Measurements from ENCODE around the gene FAF1.
A peak's percentile ranks its signal among the peaks of the same experiment; 100 is the strongest.
"Not testable (repeated sequence)": the region's sequence is repeated elsewhere in the genome, so short reads cannot be mapped to it uniquely, and the experiment has no call there.

The FAF1 gene

DNA sequence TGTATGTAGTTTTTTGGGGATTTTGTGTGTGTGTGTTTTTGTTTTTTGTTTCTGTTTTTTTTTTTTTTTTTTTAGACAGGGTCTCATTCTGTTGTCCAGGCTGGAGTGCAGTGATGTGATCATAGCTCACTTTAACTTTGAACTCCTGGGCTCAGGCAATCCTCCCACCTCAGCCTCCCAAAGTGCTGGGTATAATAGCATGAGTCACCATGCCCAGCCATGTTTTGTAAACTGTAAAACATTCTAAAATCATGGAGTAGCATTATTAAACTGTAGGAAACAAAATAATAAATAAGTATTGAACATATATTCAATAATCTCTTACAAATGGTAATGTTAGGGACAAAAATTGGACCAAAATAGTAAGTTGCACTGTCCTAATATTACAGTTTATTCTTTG lies 124.0 kb downstream of the FAF1 start:
- no peak for DNase-seq

DNA sequence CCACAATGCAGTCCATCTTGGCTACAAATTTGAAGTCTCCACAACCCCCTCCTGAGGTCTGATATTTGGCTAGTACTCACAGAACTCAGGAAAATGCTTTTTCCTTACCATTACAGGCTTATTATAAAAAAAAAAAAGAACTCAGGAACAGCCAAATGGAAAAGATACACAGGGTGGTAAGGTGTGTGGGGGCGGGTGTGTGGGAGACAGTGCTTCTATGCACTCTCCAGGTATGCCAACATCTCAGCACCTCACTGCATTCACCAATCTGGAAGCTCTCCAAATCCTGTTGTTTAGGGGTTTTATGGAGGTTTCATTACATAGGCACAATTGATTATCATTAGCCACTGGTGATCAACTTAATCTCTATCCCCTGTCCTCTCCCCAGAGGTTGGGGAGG lies 126.9 kb downstream of the FAF1 start:
- no peak for DNase-seq

DNA sequence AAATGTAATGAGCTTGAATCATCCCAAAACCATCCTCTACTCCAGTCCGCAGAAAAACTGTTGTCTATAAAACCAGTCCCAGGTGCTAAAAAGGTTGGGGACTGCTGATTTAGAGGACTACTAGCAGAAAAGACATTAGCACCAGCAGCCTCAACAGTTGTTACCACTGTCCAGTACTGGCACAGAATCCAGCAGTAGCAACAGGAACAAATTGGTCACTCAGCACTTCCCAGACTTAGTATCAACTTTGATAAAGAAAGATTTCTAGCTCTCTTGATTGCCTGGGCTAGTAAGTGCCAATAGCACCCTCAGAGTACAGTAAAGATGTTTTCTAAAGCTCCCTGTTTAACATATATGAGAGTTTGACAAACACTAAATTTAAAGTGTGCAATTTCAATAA lies 127.9 kb downstream of the FAF1 start:
- DNase-seq, result no peak

DNA sequence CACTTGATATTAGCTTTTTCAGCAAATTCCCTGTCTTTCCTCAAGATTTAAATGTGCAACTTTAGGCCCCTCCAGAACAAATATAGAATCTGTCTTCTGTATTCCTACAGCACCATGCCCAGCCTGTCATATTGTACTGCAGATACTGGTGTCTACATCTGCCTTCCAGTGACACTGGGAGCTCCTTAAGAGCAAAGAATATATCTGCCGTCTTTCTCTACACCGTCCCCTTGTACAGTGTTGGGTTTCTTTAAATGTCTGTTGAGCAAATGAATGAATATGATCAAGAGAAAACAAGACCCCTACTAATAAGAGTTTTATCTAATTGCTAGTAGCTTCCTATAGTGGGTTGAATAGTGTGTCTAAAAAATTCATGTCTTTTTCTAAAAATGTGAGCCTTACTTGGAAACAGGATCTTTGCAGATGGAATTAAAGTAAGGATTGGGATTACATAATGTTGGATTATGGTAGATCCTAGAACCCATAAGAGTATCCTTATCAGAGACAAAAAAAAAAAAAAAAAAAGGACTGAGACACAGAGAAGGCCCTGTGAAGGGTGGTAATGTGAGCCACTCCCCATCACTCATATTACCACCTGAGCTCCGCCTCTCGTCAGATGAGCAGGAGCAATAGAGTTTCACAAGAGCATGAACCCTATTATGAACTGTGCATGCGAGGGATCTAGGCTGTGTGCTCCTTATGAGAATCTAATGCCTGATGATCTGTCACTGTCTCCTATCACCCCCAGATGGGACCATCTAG lies 128.6 kb downstream of the FAF1 start:
- no peak for DNase-seq

DNA sequence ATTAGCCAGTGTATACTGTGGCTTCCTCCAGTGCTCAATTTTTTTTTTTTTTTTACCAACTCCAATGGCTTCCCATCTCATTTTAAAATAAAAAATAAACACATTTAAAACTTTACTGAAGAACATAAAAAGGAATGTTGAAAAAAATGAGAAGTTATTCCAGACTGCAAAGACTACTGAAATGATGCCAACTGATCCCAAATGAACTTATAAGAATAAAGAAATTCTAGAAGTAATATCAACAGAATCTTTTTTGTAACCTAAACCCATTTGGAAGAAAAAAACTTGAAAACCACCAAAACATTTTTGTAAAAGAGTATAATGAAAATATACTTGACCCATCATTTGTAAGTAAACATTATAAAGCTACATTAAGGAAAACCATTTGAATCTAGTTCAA lies 129.4 kb downstream of the FAF1 start:
- no peak for DNase-seq

DNA sequence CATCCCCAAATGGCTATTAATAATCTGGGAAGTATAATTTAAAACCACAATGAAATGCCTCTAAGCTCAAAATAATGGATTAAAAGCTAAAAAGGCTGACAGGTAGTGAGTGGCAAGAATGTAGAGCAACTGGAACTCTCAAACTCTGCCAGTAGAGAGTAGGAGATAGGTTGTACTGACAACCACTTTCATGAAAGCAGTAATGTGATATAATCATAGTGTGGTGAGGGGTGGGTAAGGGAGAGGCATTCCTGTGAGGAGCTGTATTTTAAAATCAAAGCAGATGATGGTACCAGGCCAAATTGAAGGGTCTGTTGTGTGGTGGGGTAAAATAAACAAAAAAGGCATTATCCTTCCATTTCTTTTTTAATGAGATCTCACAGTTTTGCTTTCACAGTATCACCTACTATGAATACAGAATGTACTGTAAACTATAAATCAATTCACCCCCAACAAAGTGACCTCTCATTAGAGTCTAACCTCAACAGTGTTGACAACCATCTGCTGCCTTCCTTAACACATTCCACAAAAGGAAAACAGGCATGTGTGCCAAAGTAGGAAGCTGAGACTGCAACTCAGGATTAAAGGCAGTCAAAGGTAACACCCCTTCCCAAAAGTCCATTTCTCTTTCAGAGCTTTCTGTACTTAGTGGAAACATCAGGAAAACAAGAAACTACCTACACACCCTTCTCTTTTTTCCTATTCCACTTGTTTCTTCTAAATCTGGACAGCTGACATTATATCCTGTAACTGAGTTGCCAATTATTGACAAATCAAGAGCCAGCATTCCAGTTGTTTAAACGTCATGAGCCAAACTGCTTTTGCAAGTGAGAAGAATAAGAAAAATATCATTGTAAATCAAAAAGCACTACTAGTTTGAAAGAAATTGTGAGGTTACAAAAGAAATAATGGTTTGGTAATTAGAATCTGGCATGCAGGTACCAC lies 130.8 kb downstream of the FAF1 start:
- DNase-seq, result no peak

DNA sequence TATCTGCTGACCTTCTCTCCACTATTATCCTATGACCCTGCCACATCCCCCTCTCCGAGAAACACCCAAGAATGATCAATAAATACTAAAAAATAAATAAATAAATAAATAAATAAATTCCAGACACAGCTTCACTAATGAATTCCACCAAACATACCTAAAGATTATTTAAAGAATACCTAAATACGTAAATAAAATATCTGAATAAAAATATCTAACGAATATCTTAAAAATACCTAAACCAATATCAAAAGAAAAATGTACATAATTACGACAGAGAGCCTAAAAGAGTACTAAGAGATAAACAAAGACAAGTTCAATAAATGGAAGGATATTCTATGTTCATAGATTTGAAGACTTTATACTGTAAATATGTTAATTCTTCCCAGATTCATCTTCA lies 132.5 kb downstream of the FAF1 start:
- DNase-seq, result no peak

DNA sequence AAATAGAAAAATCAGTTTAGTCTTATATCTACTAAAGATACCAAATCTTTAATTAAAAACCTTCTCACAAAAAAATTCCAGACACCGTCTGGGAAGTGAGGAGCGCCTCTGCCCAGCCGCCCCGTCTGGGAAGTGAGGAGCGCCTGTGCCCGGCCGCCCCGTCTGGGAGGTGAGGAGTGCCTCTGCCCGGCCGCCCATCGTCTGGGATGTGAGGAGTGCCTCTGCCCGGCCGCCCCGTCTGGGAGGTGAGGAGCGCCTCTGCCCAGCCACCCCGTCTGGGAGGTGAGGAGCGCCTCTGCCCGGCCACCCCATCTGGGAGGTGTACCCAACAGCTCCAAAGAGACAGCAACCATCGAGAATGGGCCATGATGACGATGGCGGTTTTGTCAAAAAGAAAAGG lies 133.3 kb downstream of the FAF1 start:
- DNase-seq, result not testable (repeated sequence)

DNA sequence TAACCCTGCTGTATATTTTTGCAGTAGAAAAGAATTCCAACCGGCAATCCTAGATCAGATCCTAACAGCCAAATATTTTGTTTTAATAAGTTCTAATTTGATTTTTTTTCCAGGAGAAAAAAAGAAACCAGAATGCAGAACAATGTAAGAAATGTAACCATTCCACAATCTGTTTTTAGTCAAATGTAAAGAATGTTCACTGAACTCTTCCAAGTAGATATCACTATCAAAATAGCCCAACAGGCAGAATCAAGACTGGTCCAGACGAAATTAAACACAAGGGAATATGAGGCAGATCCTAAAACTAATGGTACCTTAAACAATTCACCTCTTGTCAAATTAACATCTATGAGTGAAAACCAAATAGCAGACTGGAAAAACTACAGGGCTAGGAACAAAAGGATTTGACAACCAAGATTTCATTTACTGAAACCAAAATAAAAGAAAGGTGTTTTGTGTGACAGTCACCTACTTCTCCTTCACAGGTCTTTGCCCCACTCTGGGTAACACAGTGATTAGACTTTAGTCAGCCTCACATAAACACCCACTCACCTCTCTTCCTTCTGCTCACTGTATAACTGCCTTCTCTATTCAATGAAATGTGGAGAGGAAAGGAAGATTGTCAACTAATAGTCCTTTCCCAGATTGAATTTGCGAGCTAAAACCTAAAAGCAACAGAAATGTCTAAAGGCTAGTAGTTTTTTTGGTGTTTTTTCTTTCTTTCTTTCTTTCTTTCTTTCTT lies 137.9 kb downstream of the FAF1 start:
- no peak for DNase-seq

DNA sequence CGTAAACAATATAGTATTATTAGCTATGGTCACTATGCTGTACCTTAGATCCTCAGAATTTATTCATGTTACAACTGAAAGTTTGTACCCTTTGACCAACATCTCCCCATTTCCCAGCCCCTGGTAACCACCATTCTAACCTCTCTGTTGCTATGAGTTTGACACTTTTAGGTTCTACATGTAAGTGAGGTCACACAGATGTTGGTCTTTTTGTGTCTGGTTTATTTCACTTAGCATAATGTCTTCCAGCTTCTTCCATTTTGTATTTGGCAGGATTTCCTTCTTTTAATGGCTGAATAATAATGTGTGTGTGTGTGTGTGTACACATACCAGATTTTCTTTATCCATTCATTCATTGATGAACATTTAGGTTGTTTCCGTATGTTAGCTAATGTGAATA lies 139.5 kb downstream of the FAF1 start:
- DNase-seq, result no peak

DNA sequence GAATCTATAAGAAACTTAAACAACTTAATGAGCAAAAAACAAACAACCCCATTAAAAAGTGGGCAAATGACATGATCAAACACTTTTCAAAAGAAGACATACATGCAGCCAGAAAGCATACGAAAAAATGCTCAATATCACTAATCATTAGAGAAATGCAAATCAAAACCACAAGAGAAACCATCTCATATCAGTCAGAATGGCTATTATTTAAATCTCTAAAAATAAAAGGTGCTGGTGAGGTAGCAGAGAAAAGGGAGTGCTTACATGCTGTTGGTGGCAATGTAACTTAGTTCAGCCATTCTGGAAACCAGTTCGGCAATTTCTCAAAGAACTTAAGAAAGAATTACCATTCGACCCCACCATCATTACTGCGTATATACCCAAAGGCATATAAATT lies 147.7 kb downstream of the FAF1 start:
- DNase-seq, result no peak

DNA sequence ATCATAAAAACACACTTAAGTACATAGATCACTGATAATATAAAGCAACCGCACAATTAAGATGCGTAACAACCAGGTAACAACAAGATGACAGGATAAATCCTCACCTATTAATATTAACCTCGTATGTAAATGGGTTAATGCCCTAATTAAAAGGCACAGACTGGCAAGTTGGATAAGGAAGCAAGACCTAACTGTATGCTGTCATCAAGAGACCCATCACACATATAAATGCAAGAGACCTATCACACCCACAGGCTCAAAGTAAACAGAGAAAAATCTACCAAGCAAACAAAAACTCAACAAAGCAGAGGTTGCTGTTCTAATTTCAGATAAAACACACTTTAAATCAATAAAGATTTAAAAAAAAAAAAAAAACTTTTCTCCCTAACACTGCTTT lies 151.8 kb downstream of the FAF1 start:
- no peak for DNase-seq

DNA sequence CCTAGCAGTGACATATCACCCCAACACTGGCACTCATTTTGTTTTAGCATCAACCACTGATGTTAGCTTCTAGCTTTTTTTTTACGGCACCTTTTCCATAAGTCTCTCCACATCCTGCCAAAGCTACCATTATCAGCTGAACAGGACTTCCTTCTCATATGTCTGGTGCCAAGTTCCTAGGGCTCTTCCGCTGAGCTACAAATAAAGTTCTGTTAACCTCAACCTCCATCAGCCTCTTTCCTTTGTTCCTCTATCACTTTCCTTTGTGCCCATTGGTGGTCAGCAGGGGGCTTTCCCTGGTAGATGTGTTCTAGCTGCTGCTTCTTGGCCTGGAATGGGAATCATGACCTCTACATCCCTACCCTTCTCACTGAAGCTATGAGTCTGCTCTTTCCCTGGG lies 163.8 kb downstream of the FAF1 start:
- no peak for DNase-seq

DNA sequence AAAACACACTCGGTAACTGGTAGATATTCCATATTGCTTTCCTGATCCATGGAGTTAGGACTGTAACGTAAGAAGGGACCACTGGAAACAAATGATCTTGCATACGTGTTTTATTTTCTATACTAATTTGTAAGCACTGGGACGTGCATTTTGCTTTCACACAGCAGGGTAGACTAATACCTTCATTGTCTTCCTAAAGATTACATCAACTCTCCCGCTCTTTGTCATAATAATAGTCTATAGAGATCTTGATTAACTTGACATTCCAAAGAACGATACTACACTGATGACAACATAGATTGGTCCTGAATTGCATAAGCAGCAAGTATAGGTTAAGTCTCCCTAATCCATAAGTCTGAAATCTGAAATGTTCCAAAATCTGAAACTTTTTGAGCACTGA lies 166.5 kb downstream of the FAF1 start:
- no peak for DNase-seq

DNA sequence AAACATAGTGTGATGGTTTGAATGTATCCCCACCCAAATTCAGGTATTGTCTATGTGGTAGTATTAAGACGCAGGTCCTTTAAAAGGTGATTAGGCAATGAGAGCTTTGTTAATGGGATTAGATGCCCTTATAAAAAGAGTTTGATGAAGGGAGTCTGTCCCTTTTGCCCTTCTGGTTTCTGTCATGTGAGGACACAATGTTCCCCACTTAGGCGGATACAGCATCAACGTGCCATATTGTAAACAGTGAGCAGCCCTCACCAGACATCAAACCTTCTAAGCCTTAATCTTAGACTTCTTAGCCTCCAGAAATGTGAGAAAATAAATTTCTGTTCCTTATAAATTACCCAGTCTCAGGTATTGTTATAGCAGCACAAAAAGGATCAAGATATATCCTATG lies 172.8 kb downstream of the FAF1 start:
- DNase-seq, result no peak

DNA sequence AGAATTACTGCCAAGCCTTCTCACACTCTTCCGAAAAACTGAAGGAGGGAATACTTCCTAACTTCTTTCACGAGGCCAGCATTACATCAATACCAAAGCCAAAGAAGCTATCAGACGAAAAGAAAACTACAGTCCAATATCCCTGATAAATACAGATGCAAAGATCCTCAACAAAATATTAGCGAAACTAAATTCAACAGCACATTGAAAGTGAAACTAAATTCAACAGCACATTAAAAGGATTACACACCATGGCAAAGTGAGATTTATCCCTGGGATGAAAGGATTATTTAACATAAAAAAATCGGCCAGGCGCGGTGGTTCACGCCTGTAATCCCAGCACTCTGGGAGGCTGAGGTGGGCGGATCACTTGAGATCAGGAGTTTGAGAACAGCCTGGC lies 176.8 kb downstream of the FAF1 start:
- no peak for DNase-seq

DNA sequence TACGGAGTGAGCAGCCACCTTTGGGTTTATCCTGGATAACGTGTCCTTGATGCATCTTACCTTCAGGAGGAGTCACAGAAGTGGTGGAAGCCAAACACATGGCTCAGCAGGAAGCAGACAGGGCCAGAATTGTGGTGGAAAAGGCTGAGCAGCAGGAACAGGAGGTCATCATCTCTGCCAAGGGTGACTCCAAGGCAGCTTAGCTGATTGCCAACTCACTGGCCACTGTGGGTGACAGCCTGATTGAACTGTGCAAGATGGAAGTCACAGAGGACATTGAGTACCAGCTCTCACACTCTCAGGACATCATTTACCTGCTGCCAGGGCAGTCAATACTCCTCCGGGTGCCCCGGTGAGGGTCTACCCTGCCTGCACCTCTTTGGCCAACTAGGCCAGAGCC lies 179.3 kb downstream of the FAF1 start:
- no peak for DNase-seq

DNA sequence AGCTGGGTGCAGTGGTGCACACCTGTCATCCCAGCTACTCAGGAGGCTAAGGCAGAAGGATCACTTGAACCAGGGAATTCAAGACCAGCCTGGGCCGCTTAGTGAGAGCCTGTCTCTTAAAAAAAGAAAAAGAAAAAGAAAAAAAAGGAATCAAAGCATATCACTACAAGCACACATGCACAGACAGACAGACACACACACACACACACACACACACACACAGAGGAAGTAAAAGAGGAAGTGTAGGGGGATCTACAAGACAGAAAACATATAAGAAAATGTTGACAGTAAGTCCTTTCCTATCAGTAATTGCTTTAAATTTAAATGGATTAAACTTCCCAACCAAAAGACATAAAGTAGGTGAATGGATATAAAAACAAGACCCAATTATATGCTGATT lies 180.3 kb downstream of the FAF1 start:
- DNase-seq, result peak; percentile 2

DNA sequence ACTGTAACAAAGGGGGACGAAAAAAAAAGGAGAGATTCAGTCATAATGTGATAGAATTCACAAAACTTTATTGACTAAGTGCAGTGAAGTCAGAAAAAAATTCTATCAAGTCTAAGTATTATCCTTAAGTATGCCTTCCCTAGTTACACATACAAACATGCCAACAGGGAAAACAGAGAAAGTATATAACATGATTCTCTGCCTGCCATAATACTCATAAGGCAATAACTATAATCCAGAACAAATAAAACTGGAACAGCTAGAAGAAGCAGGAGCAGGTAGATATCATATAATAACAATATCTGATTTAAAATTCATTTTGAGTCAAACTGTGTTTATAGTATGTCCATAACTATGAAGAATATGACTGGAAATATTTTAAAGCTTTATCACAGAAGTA lies 184.3 kb downstream of the FAF1 start:
- no peak for DNase-seq

DNA sequence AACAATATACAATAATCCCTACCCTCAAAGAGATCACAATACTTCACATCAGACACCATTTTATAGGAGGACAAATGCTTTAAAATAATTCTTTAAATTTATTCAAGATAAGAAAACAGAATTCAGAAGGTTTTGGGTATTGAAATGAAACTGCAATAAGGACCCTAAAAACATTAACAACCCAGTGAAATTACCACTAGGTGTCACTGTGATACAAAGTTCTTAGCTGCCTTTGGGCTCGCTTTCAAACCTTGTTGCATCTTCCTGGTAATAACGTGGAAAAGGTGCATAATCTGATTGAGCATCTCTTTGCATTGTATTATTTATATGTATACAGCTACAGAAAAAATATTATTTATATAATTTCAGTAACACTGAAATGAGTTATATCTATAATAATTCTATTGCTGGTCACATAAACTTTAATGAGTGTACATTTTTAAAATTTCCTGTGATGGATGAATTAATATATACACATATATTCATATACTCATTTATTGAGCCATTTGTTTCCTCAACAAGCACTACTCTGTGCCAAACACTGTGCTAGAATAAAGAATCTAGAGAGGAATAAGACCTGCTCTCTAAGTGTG lies 185.2 kb downstream of the FAF1 start:
- peak; percentile 54 for DNase-seq

DNA sequence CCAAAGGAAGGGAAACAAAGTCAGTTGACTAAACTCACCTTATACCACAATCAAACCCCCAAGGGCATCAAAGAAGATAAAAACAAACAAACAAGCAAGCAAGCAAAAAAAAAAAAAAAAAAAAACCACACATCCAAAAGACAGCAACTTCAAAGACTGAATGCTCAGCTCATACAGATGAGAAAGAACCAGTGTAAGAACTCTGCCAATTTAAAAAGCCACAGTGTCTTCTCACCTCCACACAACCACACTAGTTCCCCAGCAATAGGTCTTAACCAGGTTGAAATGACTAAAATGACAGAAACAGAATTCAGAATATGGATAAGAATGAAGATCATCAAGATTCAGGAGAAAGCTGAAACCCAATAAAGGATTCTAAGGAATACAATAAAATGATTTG lies 193.4 kb downstream of the FAF1 start:
- DNase-seq, result no peak

DNA sequence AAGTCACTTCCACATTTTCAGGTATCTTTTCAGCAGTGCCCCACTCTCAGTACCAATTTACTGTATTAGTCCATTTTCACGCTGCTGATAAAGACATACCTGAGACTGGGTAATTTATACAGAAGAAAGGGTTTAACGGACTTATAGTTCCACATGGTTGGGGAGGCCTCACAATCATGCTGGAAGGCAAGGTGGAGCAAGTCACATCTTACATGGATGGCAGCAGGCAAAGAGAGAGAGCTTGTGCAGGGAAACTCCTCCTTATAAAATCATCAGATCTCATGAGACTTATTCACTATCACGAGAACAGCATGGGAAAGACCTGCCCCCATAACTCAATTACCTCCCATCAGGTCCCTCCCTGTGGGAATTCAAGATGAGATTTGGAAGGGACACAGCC lies 203.5 kb downstream of the FAF1 start:
- DNase-seq, result not testable (repeated sequence)

DNA sequence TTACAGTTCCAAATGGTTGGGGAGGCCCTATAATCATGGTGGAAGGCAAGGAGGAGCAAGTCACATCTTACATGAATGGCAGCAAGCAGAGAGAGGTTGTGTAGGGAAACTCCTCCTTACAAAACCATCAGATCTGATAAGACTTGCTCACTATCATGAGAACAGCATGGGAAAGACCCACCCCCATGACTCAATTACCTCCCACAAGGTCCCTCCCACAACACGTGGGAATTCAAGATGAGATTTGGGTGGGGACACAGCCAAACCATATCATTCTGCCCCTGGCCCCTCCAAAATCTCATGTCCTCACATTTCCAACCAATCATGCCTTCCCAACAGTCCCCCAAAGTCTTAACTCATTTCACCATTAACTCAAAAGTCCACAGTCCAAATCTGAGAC lies 205.3 kb downstream of the FAF1 start:
- DNase-seq, result not testable (repeated sequence)
